Measurements from ENCODE around the gene ANKRD33B.

ANKRD33B gene

GRCh38 chr5:10681731-10682679 lies 118.1 kb downstream of the ANKRD33B start:
- Histone ChIP-seq H3K36me3 (ENCODE audit: insufficient read depth, low read depth, low read length) (peaks cover 19% of the 10 kb centered on the region), H3K9ac (ENCODE audit: low read depth, low read length) (no peak overlapping the region), H3K27me3 (ENCODE audit: insufficient read depth, low read length) (no peaks in the 10 kb centered on the region), H3K9me3 (ENCODE audit: insufficient read depth, low read depth, low read length) (no peaks in the 10 kb centered on the region), H3K4me3 (ENCODE audit: low read length) (no peak overlapping the region), H3K27ac (ENCODE audit: low read length) (no peak overlapping the region), H3K4me1 (ENCODE audit: insufficient read depth, low read length) (peaks cover 9% of the 10 kb centered on the region; the same call in 1 of the 2 replicates)

- H3K9me3 ChIP-seq (ENCODE audit: insufficient read depth, low read depth, low read length), result no peaks in the 10 kb centered on the region
- H3K9ac ChIP-seq (ENCODE audit: low read depth, low read length), result no peak overlapping the region
- H3K4me3 ChIP-seq (ENCODE audit: low read length), result no peak overlapping the region
- peaks cover 9% of the 10 kb centered on the region; the same call in 1 of the 2 replicates for H3K4me1 ChIP-seq (ENCODE audit: insufficient read depth, low read length)
- H3K27ac ChIP-seq (ENCODE audit: low read length), result no peak overlapping the region
- peaks cover 21% of the 10 kb centered on the region for H3K36me3 ChIP-seq (ENCODE audit: insufficient read depth, low read depth, low read length)
- no peaks in the 10 kb centered on the region for H3K27me3 ChIP-seq (ENCODE audit: insufficient read depth, low read length)
These were observed 119.1 kb downstream of the ANKRD33B start for GRCh38 chr5:10682801-10683525.

GRCh38 chr5:10684303-10685086 lies 120.6 kb downstream of the ANKRD33B start:
- Histone ChIP-seq H3K36me3 (ENCODE audit: insufficient read depth, low read depth, low read length) (peaks cover 19% of the 10 kb centered on the region), H3K27ac (ENCODE audit: low read length) (no peak overlapping the region)

GRCh38 chr5:10685115-10685521 lies 121.2 kb downstream of the ANKRD33B start:
- Histone ChIP-seq H3K27me3 (ENCODE audit: insufficient read depth, low read length) (no peaks in the 10 kb centered on the region), H3K27ac (ENCODE audit: low read length) (no peak overlapping the region), H3K4me1 (ENCODE audit: insufficient read depth, low read length) (peaks cover 9% of the 10 kb centered on the region; the same call in 1 of the 2 replicates), H3K36me3 (ENCODE audit: insufficient read depth, low read depth, low read length) (peaks cover 13% of the 10 kb centered on the region), H3K9ac (ENCODE audit: low read depth, low read length) (peak overlapping the region; percentile 2; the same call in 1 of the 2 replicates), H3K4me3 (ENCODE audit: low read length) (no peak overlapping the region), H3K9me3 (ENCODE audit: insufficient read depth, low read depth, low read length) (no peaks in the 10 kb centered on the region)

More at GRCh38 chr5:10684303-10685086, 120.6 kb downstream of the ANKRD33B start:
- Histone ChIP-seq H3K4me3 (ENCODE audit: low read length) (no peak overlapping the region), H3K9ac (ENCODE audit: low read depth, low read length) (no peak overlapping the region), H3K9me3 (ENCODE audit: insufficient read depth, low read depth, low read length) (no peaks in the 10 kb centered on the region), H3K27me3 (ENCODE audit: insufficient read depth, low read length) (no peaks in the 10 kb centered on the region), H3K4me1 (ENCODE audit: insufficient read depth, low read length) (peaks cover 9% of the 10 kb centered on the region; the same call in 1 of the 2 replicates)

GRCh38 chr5:10686890-10687289 lies 123.0 kb downstream of the ANKRD33B start:
- Histone ChIP-seq H3K27ac (ENCODE audit: low read length) (no peak overlapping the region), H3K4me1 (ENCODE audit: insufficient read depth, low read length) (peaks cover 9% of the 10 kb centered on the region; the same call in 1 of the 2 replicates), H3K9me3 (ENCODE audit: insufficient read depth, low read depth, low read length) (no peaks in the 10 kb centered on the region), H3K36me3 (ENCODE audit: insufficient read depth, low read depth, low read length) (0 out of 2 replicates have a peak, but pooled peaks cover 3% of the 10 kb centered on the region), H3K27me3 (ENCODE audit: insufficient read depth, low read length) (no peaks in the 10 kb centered on the region), H3K9ac (ENCODE audit: low read depth, low read length) (no peak overlapping the region), H3K4me3 (ENCODE audit: low read length) (no peak overlapping the region)

GRCh38 chr5:10688651-10689171 lies 124.8 kb downstream of the ANKRD33B start:
- no peaks in the 10 kb centered on the region for H3K9me3 ChIP-seq (ENCODE audit: insufficient read depth, low read depth, low read length)
- no peak overlapping the region for H3K4me3 ChIP-seq (ENCODE audit: low read length)
- no peak overlapping the region for H3K9ac ChIP-seq (ENCODE audit: low read depth, low read length)
- 0 out of 2 replicates have a peak, but pooled peaks cover 3% of the 10 kb centered on the region for H3K36me3 ChIP-seq (ENCODE audit: insufficient read depth, low read depth, low read length)
- no peak overlapping the region for H3K27ac ChIP-seq (ENCODE audit: low read length)
- H3K27me3 ChIP-seq (ENCODE audit: insufficient read depth, low read length), result no peaks in the 10 kb centered on the region
- peaks cover 9% of the 10 kb centered on the region; the same call in 1 of the 2 replicates for H3K4me1 ChIP-seq (ENCODE audit: insufficient read depth, low read length)

GRCh38 chr5:10689391-10690081 lies 125.7 kb downstream of the ANKRD33B start:
- Histone ChIP-seq H3K9ac (ENCODE audit: low read depth, low read length) (no peak overlapping the region), H3K27ac (ENCODE audit: low read length) (no peak overlapping the region)

GRCh38 chr5:10690460-10691440 lies 126.9 kb downstream of the ANKRD33B start:
- Histone ChIP-seq H3K27ac (ENCODE audit: low read length) (no peak overlapping the region), H3K4me3 (ENCODE audit: low read length) (no peak overlapping the region), H3K9me3 (ENCODE audit: insufficient read depth, low read depth, low read length) (no peaks in the 10 kb centered on the region), H3K4me1 (ENCODE audit: insufficient read depth, low read length) (no peaks in the 10 kb centered on the region; the same call in 1 of the 2 replicates), H3K27me3 (ENCODE audit: insufficient read depth, low read length) (no peaks in the 10 kb centered on the region), H3K9ac (ENCODE audit: low read depth, low read length) (no peak overlapping the region), H3K36me3 (ENCODE audit: insufficient read depth, low read depth, low read length) (0 out of 2 replicates have a peak, but pooled peaks cover 3% of the 10 kb centered on the region)

More at GRCh38 chr5:10689391-10690081, 125.7 kb downstream of the ANKRD33B start:
- H3K9me3 ChIP-seq (ENCODE audit: insufficient read depth, low read depth, low read length), result no peaks in the 10 kb centered on the region
- 0 out of 2 replicates have a peak, but pooled peaks cover 3% of the 10 kb centered on the region for H3K36me3 ChIP-seq (ENCODE audit: insufficient read depth, low read depth, low read length)
- H3K4me3 ChIP-seq (ENCODE audit: low read length), result no peak overlapping the region
- no peaks in the 10 kb centered on the region for H3K27me3 ChIP-seq (ENCODE audit: insufficient read depth, low read length)
- peaks cover 9% of the 10 kb centered on the region; the same call in 1 of the 2 replicates for H3K4me1 ChIP-seq (ENCODE audit: insufficient read depth, low read length)

- no peaks in the 10 kb centered on the region for H3K9me3 ChIP-seq (ENCODE audit: insufficient read depth, low read depth, low read length)
- H3K4me1 ChIP-seq (ENCODE audit: insufficient read depth, low read length), result no peaks in the 10 kb centered on the region
- no peaks in the 10 kb centered on the region for H3K27me3 ChIP-seq (ENCODE audit: insufficient read depth, low read length)
- no peak overlapping the region for H3K9ac ChIP-seq (ENCODE audit: low read depth, low read length)
- H3K4me3 ChIP-seq (ENCODE audit: low read length), result no peak overlapping the region
- H3K36me3 ChIP-seq (ENCODE audit: insufficient read depth, low read depth, low read length), result 0 out of 2 replicates have a peak, but pooled peaks cover 3% of the 10 kb centered on the region
- H3K27ac ChIP-seq (ENCODE audit: low read length), result no peak overlapping the region
These were observed 128.2 kb downstream of the ANKRD33B start for GRCh38 chr5:10691826-10692785.

All from iPS-20b (cell line).